Activated CD8-positive, alpha-beta memory T cell treated with anti-CD3 and anti-CD28 coated beads for 1 hour (primary cell): ENCODE data around the gene NBEA.
"Not testable (repeated sequence)": the region's sequence is repeated elsewhere in the genome, so short reads cannot be mapped to it uniquely, and the experiment has no call there.

Experiments used
- DNase-seq, 2 donors: peaks; one replicate each; pipeline ENCODE4 v3.0.0-alpha.2; 2020; ENCODE audit warnings: low read depth in 1 of 2; ENCODE audit errors: extremely low read depth in 1 of 2

Gene NBEA

GRCh38 chr13:35630551-35631275 is 688.6 kb downstream of the NBEA start:
- no peak for DNase-seq

- DNase-seq: no peak
Observed at GRCh38 chr13:35631666-35632065, 689.6 kb downstream of the NBEA start.

GRCh38 chr13:35643625-35644024 is 701.6 kb downstream of the NBEA start:
- DNase-seq: no peak

GRCh38 chr13:35646056-35646774 is 704.1 kb downstream of the NBEA start:
- no peak for DNase-seq

- no peak for DNase-seq
Observed at GRCh38 chr13:35648201-35648600, 706.1 kb downstream of the NBEA start.

- no peak for DNase-seq
Observed at GRCh38 chr13:35649162-35649561, 707.1 kb downstream of the NBEA start.

GRCh38 chr13:35659796-35660195 is 717.7 kb downstream of the NBEA start:
- DNase-seq: no peak

- no peak for DNase-seq
Observed at GRCh38 chr13:35664747-35665146, 722.7 kb downstream of the NBEA start.

GRCh38 chr13:35669321-35669720 is 727.3 kb downstream of the NBEA start:
- DNase-seq: no peak

GRCh38 chr13:35672611-35673010 is 730.5 kb downstream of the NBEA start:
- DNase-seq: no peak

- DNase-seq: no peak
Observed at GRCh38 chr13:35675651-35676050, 733.6 kb downstream of the NBEA start.

GRCh38 chr13:35677863-35678262 is 735.8 kb downstream of the NBEA start:
- not testable (repeated sequence) for DNase-seq

GRCh38 chr13:35681685-35682084 is 739.6 kb downstream of the NBEA start:
- DNase-seq: no peak

- no peak for DNase-seq
Observed at GRCh38 chr13:35684432-35684831, 742.4 kb downstream of the NBEA start.

GRCh38 chr13:35687336-35687735 is 745.3 kb downstream of the NBEA start:
- no peak for DNase-seq

GRCh38 chr13:35690581-35691207 is 748.6 kb downstream of the NBEA start:
- DNase-seq: no peak

- DNase-seq: no peak
Observed at GRCh38 chr13:35693134-35693784, 751.2 kb downstream of the NBEA start.

GRCh38 chr13:35694031-35694430 is 752.0 kb downstream of the NBEA start:
- no peak for DNase-seq

- DNase-seq: no peak
Observed at GRCh38 chr13:35694549-35695447, 752.7 kb downstream of the NBEA start.

- no peak for DNase-seq
Observed at GRCh38 chr13:35695448-35695770, 753.3 kb downstream of the NBEA start.
